KMS-11 (cell line): ENCODE measurements around the gene CFAP46.

Source experiments
- H2AFZ ChIP-seq: fragments of 200-600 bp; sonication (generic); 2 replicates; pipeline ENCODE4 v1.6.1; 2016; ENCODE audit warnings: antibody characterized with exemption, mixed run types, low read depth
- H3K27ac ChIP-seq: fragments of 200-600 bp; sonication (generic); 2 replicates; pipeline ENCODE4 v1.6.1; 2016; ENCODE audit warnings: mild to moderate bottlenecking, mixed run types
- H3K27me3 ChIP-seq: fragments of 200-600 bp; sonication (generic); 2 replicates; pipeline ENCODE4 v1.6.1; 2017; ENCODE audit warnings: mild to moderate bottlenecking, low read depth, mixed run types, moderate library complexity; ENCODE audit not compliant: insufficient read depth
- H3K36me3 ChIP-seq: fragments of 200-600 bp; sonication (generic); 2 replicates; pipeline ENCODE4 v1.6.1; 2017; ENCODE audit warnings: mild to moderate bottlenecking, mixed run types; ENCODE audit not compliant: insufficient read depth
- H3K4me1 ChIP-seq: fragments of 200-600 bp; sonication (generic); 2 replicates; pipeline ENCODE4 v1.6.1; 2016; ENCODE audit warnings: mild to moderate bottlenecking, low read depth, mixed run types; ENCODE audit not compliant: poor library complexity, severe bottlenecking
- H3K4me2 ChIP-seq: fragments of 200-600 bp; sonication (generic); 2 replicates; pipeline ENCODE4 v1.7.0; 2016; ENCODE audit warnings: mild to moderate bottlenecking, mixed run types
- H3K4me3 ChIP-seq: fragments of 200-600 bp; sonication (generic); IDR thresholded peaks from 2 replicates; pipeline ENCODE4 v1.6.1; 2017; ENCODE audit warnings: low read depth, low read length, mixed read lengths; ENCODE audit not compliant: insufficient read depth
- H3K79me2 ChIP-seq: fragments of 200-600 bp; sonication (generic); 2 replicates; pipeline ENCODE4 v1.6.1; 2016; ENCODE audit warnings: low read depth, mixed run types; ENCODE audit not compliant: insufficient read depth
- H3K9ac ChIP-seq: fragments of 200-600 bp; sonication (generic); 2 replicates; pipeline ENCODE4 v1.6.1; 2016; ENCODE audit warnings: mild to moderate bottlenecking, mixed run types
- H4K20me1 ChIP-seq: fragments of 200-600 bp; sonication (generic); 2 replicates; pipeline ENCODE4 v1.6.1; 2016; ENCODE audit warnings: mild to moderate bottlenecking, mixed run types; ENCODE audit not compliant: insufficient read depth
- CTCF ChIP-seq: fragments of 200-600 bp; sonication (generic); conservative IDR thresholded peaks from 2 replicates; pipeline ENCODE4 v1.6.1; 2017; ENCODE audit warnings: low read depth, mild to moderate bottlenecking, antibody characterized with exemption, low read length, moderate library complexity, mixed read lengths

CFAP46 gene

GRCh38 chr10:132835848-132836233 is 106.5 kb downstream of the CFAP46 start:
- no peaks in the 10 kb centered on the region for H3K4me1 ChIP-seq
- H3K4me2 ChIP-seq: no peak overlapping the region
- no peak overlapping the region for H3K4me3 ChIP-seq
- no peak overlapping the region for H3K9ac ChIP-seq
- H3K27ac ChIP-seq: no peak overlapping the region
- TF ChIP-seq CTCF: no peak
- H3K36me3 ChIP-seq: no peaks in the 10 kb centered on the region
- peaks cover 23% of the 10 kb centered on the region; the same call in 1 of the 2 replicates for H3K27me3 ChIP-seq
- H3K79me2 ChIP-seq: no peaks in the 10 kb centered on the region
- H2AFZ ChIP-seq: no peak overlapping the region
- H4K20me1 ChIP-seq: no peaks in the 10 kb centered on the region

DNA sequence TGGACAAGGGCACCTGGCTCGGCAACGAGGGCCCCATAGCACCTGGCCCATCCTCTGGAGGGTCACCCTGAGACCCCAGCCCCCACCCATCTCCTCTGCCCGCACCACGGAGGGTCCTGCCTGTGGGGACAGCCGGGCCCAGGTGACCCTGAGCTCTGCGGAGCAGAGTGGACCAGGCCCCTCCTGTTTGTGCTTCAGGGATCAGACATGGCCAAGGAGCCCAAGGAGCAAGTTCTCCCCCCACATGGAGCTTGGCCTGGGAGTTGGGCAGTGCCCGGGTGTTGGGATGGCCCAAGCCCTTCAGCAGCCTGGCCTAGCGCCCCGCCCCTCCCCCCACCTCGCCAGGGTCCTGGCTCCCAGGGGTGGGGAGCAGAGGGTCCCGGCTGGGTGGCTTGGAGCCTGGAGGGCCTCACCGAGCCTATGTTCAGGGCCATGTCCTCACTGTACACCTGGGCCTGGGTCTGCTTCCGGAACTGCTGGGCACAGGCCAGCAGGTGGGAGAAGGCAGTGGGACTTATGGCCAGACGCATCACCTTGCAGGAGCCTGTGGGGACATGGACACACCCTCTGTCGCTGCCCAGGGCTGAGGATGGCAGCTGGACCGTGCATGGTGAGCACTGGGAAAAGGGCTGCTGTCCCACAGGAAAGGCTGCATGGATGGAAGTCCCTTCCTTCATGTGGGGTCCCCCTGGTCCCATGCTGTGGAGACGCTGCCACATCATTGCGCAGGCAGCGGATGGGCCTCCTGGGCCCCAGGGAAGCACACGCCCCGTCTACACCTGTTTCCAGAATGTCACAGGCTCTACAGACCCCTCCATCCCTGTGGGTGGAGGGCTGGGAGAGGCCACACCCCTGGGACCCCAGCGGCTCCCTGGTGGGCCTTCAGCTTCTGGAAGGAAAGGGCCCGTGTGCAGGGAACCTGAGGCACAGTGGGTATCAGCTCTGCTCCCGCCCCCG is 107.2 kb downstream of the CFAP46 start:
- Histone ChIP-seq H3K9ac (no peak overlapping the region), H3K4me2 (no peak overlapping the region), H2AFZ (no peak overlapping the region), H3K27me3 (peaks cover 26% of the 10 kb centered on the region; the same call in 1 of the 2 replicates), H3K27ac (no peak overlapping the region), H4K20me1 (no peaks in the 10 kb centered on the region), H3K4me1 (no peaks in the 10 kb centered on the region), H3K36me3 (no peaks in the 10 kb centered on the region), H3K79me2 (no peaks in the 10 kb centered on the region), H3K4me3 (no peak overlapping the region)
- no peak for TF ChIP-seq CTCF

DNA sequence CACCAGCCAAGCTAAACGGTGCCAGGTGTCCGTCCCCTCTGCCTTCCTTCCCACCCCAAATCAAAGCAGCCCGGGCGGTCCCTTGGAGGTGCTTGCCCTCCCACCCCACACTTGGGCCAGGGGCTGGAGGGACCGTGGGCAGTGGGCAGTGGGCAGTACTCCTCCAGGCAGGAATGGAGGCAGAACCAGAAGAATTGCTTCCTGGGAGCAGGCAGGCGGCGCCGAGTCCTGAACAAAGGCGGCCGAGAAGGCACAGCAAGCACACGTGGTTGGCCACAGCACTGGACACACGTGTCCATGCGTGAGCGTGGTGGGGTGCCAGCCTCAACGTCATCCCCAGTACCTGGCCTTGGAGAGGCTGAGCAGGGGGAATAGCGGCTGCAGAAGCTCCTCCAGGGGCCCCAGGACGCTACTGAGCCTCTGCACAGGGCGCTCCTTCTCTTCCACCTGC is 108.0 kb downstream of the CFAP46 start:
- no peaks in the 10 kb centered on the region for H3K79me2 ChIP-seq
- no peak overlapping the region for H2AFZ ChIP-seq
- no peak overlapping the region for H3K27ac ChIP-seq
- H3K4me1 ChIP-seq: no peaks in the 10 kb centered on the region
- H3K27me3 ChIP-seq: peaks cover 27% of the 10 kb centered on the region
- H4K20me1 ChIP-seq: no peaks in the 10 kb centered on the region
- H3K9ac ChIP-seq: no peak overlapping the region
- H3K4me3 ChIP-seq: no peak overlapping the region
- H3K4me2 ChIP-seq: no peak overlapping the region
- no peak for TF ChIP-seq CTCF
- H3K36me3 ChIP-seq: no peaks in the 10 kb centered on the region

GRCh38 chr10:132833421-132834111 is 108.8 kb downstream of the CFAP46 start:
- no peak overlapping the region for H3K27ac ChIP-seq
- no peaks in the 10 kb centered on the region for H3K4me1 ChIP-seq
- no peak overlapping the region for H3K4me2 ChIP-seq
- no peak overlapping the region for H2AFZ ChIP-seq
- no peaks in the 10 kb centered on the region for H4K20me1 ChIP-seq
- no peak overlapping the region for H3K4me3 ChIP-seq
- peaks cover 29% of the 10 kb centered on the region for H3K27me3 ChIP-seq
- no peaks in the 10 kb centered on the region for H3K79me2 ChIP-seq
- TF ChIP-seq CTCF: no peak
- no peak overlapping the region for H3K9ac ChIP-seq
- no peaks in the 10 kb centered on the region for H3K36me3 ChIP-seq
